Esophagus squamous epithelium (tissue), 5 donors: ENCODE measurements around the gene PTPRD. TPM values are rescaled to one million over a fixed set of nuclear protein-coding genes. Genes with fewer than 3 reads are reported as not detected.

ENCODE experiments used
- DNase-seq: peaks from one replicate; lab custom pipeline; 2025; lab: John Stamatoyannopoulos, UW
- H3K27ac ChIP-seq, 4 donors: fragments of 200-600 bp; sonication (generic); one replicate each; pipeline ENCODE4 v1.5.1; 2016 to 2019; ENCODE audit warnings: mild to moderate bottlenecking in 1 of 4
- H3K27me3 ChIP-seq, 4 donors: fragments of 200-600 bp; sonication (generic); 1 replicate in 3 of 4; 2 replicates in 1 of 4; pipeline versions ENCODE4 v1.5.1 to v1.6.0; 2017 to 2021; ENCODE audit warnings: antibody characterized with exemption in 1 of 4
- H3K36me3 ChIP-seq, 3 donors: fragments of 200-600 bp; sonication (generic); one replicate each; pipeline ENCODE4 v1.5.1; 2016 to 2019
- H3K4me1 ChIP-seq, 3 donors: fragments of 200-600 bp; sonication (generic); one replicate each; pipeline ENCODE4 v1.5.1; 2017 to 2019
- H3K4me3 ChIP-seq, 4 donors: fragments of 200-600 bp; sonication (generic); 1 replicate in 3 of 4; 2 replicates in 1 of 4; pipeline ENCODE4 v1.5.1; 2016 to 2019; ENCODE audit warnings: mild to moderate bottlenecking in 2 of 4, moderate library complexity in 1 of 4
- H3K9me3 ChIP-seq, 3 donors: fragments of 200-600 bp; sonication (generic); one replicate each; pipeline ENCODE4 v1.5.1; 2016 to 2019
- POLR2A ChIP-seq, 4 donors: fragments of 450-650 bp; IDR thresholded peaks; one replicate each; pipeline ENCODE4 v1.6.1; 2017; ENCODE audit warnings: antibody characterized with exemption in 4 of 4, mild to moderate bottlenecking in 4 of 4, moderate library complexity in 3 of 4
- WGBS, 2 donors: methylation state at CpG; one replicate each; pipeline ENCODE4 v1.1.5; 2018; 5-methylcytosine and 5-hydroxymethylcytosine counted together
- intact Hi-C: fragments of 100-400 bp; cut with DNase I; formaldehyde crosslinking; loops from one replicate; pipeline ENCODE4 v1.15.0; 2022
- total RNA-seq, 4 donors: library from RNA; depleted of rRNA; stranded (reverse); fragments of >200 nt; gene quantifications; one replicate each; pipeline ENCODE4 v1.1.0, GENCODE V29; 2016
- TF ChIP-seq, protein P1 (sequence below), 6 experiments: fragments of 450-650 bp in 4 of 6; fragments of 200-600 bp in 2 of 6; sonication (generic) in 2 of 6; IDR thresholded peaks; one replicate each; pipeline ENCODE4 v1.5.1; 2016 to 2019; ENCODE audit warnings: antibody characterized with exemption in 6 of 6, mild to moderate bottlenecking in 4 of 6, moderate library complexity in 4 of 6
- donor health status: DM: yes; HTN: yes; CAD: no.

Gene PTPRD
- total RNA-seq, 4 donors from 2014 or later: 0.23 to 16.3 (median 6.6) TPM

- Histone ChIP-seq H3K4me3 (no peak overlapping the region), H3K27ac (no peak overlapping the region), H3K36me3 (no peaks in the 10 kb centered on the region), H3K9me3 (no peaks in the 10 kb centered on the region), H3K4me1 (no peaks in the 10 kb centered on the region), H3K27me3 (no peaks in the 10 kb centered on the region)
- WGBS, 2 donors: 54 to 68% methylated on average over 2 of the region's 2 CpGs
- intact Hi-C loops: no loop called here
- TF ChIP-seq, protein P1, sequence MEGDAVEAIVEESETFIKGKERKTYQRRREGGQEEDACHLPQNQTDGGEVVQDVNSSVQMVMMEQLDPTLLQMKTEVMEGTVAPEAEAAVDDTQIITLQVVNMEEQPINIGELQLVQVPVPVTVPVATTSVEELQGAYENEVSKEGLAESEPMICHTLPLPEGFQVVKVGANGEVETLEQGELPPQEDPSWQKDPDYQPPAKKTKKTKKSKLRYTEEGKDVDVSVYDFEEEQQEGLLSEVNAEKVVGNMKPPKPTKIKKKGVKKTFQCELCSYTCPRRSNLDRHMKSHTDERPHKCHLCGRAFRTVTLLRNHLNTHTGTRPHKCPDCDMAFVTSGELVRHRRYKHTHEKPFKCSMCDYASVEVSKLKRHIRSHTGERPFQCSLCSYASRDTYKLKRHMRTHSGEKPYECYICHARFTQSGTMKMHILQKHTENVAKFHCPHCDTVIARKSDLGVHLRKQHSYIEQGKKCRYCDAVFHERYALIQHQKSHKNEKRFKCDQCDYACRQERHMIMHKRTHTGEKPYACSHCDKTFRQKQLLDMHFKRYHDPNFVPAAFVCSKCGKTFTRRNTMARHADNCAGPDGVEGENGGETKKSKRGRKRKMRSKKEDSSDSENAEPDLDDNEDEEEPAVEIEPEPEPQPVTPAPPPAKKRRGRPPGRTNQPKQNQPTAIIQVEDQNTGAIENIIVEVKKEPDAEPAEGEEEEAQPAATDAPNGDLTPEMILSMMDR (IDR thresholded peaks at IDR 0.05): no peak
- no peak for TF ChIP-seq POLR2A (IDR thresholded peaks at IDR 0.05)
- DNase-seq: no peak
Observed at GRCh38 chr9:8679371-8679822, 1933.4 kb downstream of the PTPRD start.

DNA sequence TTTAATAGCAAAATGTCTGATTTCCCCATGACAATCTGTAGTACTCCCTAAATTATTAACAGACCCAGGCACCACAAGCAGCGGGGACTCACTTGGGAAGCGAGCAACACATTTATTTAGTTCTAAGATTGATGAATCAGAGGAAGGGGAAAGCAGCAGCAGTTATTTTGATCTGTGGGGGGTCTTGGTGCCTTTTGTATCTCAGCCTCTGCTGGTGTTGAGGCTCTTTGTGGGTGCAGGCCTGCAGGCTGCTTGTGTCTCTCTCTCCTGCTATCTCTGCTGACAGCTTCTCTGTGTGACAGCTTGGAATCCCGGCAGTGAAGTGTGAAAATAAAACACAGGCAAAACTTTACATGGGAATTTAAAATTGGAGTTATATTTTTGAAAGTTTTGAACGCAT lies 1935.1 kb downstream of the PTPRD start:
- intact Hi-C loops: no loop called here
- no peaks in the 10 kb centered on the region for H3K4me1 ChIP-seq
- no peak for TF ChIP-seq POLR2A (IDR thresholded peaks at IDR 0.05)
- TF ChIP-seq, protein P1 (IDR thresholded peaks at IDR 0.05): no peak
- H3K27me3 ChIP-seq: no peaks in the 10 kb centered on the region
- WGBS, 2 donors: 82 to 84% methylated on average over 4 of the region's 4 CpGs
- H3K27ac ChIP-seq: no peak overlapping the region
- no peaks in the 10 kb centered on the region for H3K9me3 ChIP-seq
- DNase-seq: no peak
- no peaks in the 10 kb centered on the region for H3K36me3 ChIP-seq
- no peak overlapping the region for H3K4me3 ChIP-seq

GRCh38 chr9:8674536-8674935 lies 1938.3 kb downstream of the PTPRD start:
- intact Hi-C loops: no loop called here
- no peak for TF ChIP-seq POLR2A (IDR thresholded peaks at IDR 0.05)
- TF ChIP-seq, protein P1 (IDR thresholded peaks at IDR 0.05): no peak
- no peak for DNase-seq
- no peaks in the 10 kb centered on the region for H3K36me3 ChIP-seq
- H3K27me3 ChIP-seq: no peaks in the 10 kb centered on the region
- H3K9me3 ChIP-seq: no peaks in the 10 kb centered on the region
- H3K27ac ChIP-seq: no peak overlapping the region
- no peaks in the 10 kb centered on the region for H3K4me1 ChIP-seq
- H3K4me3 ChIP-seq: no peak overlapping the region

DNA sequence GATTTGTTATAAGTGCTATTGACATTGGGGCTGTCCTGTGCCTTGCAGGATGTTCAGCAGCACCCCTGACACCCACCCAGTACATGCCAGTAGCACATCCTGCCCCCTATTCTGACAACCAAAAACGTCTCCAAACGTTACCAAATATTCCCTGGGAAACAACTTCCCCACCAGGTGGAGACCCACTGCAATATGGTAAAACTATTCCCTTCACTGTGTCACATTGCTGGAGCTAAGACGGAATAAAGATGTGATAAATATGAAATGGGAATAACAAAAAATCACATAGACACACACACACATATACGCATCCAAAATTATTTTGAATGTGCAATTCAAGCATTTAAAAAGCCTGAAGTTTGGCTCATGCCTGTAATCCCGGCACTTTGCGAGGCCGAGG lies 1939.0 kb downstream of the PTPRD start:
- Histone ChIP-seq H3K36me3 (no peaks in the 10 kb centered on the region), H3K27me3 (no peaks in the 10 kb centered on the region), H3K9me3 (no peaks in the 10 kb centered on the region), H3K4me1 (no peaks in the 10 kb centered on the region), H3K27ac (no peak overlapping the region), H3K4me3 (no peak overlapping the region)
- intact Hi-C loops: no loop called here
- DNase-seq: no peak
- TF ChIP-seq, protein P1 (IDR thresholded peaks at IDR 0.05): no peak
- 82 to 89% methylated on average over 6 to 7 of the region's 7 CpGs for WGBS, 2 donors

DNA sequence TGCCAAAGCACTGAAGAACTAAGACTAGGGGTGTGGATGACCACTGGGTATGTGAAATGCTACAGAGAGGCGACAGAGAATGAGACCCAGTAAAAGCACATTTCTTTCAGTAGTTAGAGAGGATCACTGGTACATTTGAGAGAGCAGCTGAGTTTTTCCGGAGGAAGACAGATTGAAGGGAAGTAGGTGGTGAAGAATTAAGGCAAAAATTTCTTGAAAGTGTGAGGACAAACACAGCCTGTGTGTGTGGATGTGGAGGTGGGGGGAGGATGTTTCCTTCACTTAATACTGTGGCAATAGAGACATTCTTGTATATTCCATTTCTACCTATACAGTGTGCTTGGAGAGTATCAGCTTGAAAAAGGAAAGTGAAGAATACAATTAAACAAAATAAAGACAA lies 1942.1 kb downstream of the PTPRD start:
- H3K27me3 ChIP-seq: no peaks in the 10 kb centered on the region
- intact Hi-C loops: no loop called here
- H3K9me3 ChIP-seq: no peaks in the 10 kb centered on the region
- H3K27ac ChIP-seq: no peak overlapping the region
- H3K4me1 ChIP-seq: no peaks in the 10 kb centered on the region
- 73 to 87% methylated on average over 2 of the region's 2 CpGs for WGBS, 2 donors
- TF ChIP-seq, protein P1 (IDR thresholded peaks at IDR 0.05): no peak
- no peak for TF ChIP-seq POLR2A (IDR thresholded peaks at IDR 0.05)
- DNase-seq: no peak
- no peaks in the 10 kb centered on the region for H3K36me3 ChIP-seq
- no peak overlapping the region for H3K4me3 ChIP-seq
